Spinal cord (tissue), 10 donors: ENCODE results near the gene HBS1L. TPM values are rescaled to one million over a fixed set of nuclear protein-coding genes. Genes with fewer than 3 reads are reported as not detected.
A peak's percentile ranks its signal among the peaks of the same experiment; 100 is the strongest.
"Not testable (repeated sequence)": the region's sequence is repeated elsewhere in the genome, so short reads cannot be mapped to it uniquely, and the experiment has no call there.

ENCODE experiments used
- DNase-seq, 6 donors: peaks; one replicate each; pipeline versions ENCODE4 v3.0.0 to v3.0.0-alpha.2; 2013 to 2015; ENCODE audit warnings: low spot score in 6 of 6, low read depth in 4 of 6
- H3K27ac ChIP-seq: one replicate; pipeline ENCODE4 v1.5.1; 2013; ENCODE audit warnings: low read depth, low read length, control low read depth
- H3K27me3 ChIP-seq: one replicate; pipeline ENCODE4 v1.6.1; 2013; ENCODE audit warnings: low read length; ENCODE audit not compliant: control insufficient read depth, insufficient read depth
- H3K36me3 ChIP-seq: one replicate; pipeline ENCODE4 v1.6.1; 2013; ENCODE audit warnings: low read length; ENCODE audit not compliant: control insufficient read depth, insufficient read depth
- H3K4me1 ChIP-seq: one replicate; pipeline ENCODE4 v1.6.1; 2013; ENCODE audit warnings: low read length; ENCODE audit not compliant: control insufficient read depth, insufficient read depth
- H3K4me3 ChIP-seq: one replicate; pipeline ENCODE4 v1.5.1; 2013; ENCODE audit warnings: low read depth, low read length, control low read depth
- H3K9me3 ChIP-seq: one replicate; pipeline ENCODE4 v1.6.1; 2013; ENCODE audit warnings: low read length; ENCODE audit not compliant: control insufficient read depth, insufficient read depth
- WGBS: methylation state at CpG from one replicate; pipeline ENCODE4 v1.1.5; 2013; ENCODE audit warnings: missing lambda C conversion rate; ENCODE audit not compliant: insufficient coverage; 5-methylcytosine and 5-hydroxymethylcytosine counted together
- polyA plus RNA-seq, 2 donors: library from polyadenylated mRNA; unstranded; fragments of 120-200 nt; gene quantifications; one replicate each; pipeline ENCODE4 v1.2.1, GENCODE V29; 2013; ENCODE audit not compliant: insufficient read length in 2 of 2
- total RNA-seq, 2 donors: library from RNA; depleted of rRNA in 1 of 2; stranded (reverse); fragments of 120-200 nt in 1 of 2; fragments of >200 nt in 1 of 2; gene quantifications; one replicate each; pipeline versions ENCODE4 v1.2.3 to v1.2.4, GENCODE V29; 2013 to 2014
- donor health status: healthy.

Gene HBS1L
- total and polyA plus RNA-seq, 4 donors = 63.7 to 121 (median 89.1) TPM

DNA sequence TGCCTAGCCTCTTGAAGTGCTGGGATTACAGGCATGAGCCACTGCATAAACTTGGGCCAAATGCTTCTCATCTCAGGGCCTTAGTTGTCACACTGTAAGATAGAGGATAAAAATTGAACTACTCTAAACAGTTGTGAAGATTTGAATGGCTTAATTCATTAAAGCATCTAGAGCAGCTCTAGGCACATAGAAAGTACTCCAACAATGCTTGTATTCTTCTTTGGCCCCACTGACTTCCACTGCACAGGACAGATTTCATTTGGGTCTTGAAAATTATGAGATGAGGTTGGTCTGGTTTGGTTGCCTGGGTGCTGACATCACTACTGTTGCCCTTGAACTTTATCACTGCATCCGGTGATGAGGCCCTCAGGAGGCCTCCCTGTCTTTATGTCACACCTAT is 10.0 kb upstream of the HBS1L start:
- WGBS = 78% methylated on average over 1 of the region's 1 CpG

GRCh38 chr6:135063926-135064325 is 9.3 kb upstream of the HBS1L start:
- Histone ChIP-seq H3K4me1 (no peaks in the 10 kb centered on the region), H3K4me3 (no peak overlapping the region), H3K27ac (no peak overlapping the region), H3K27me3 (no peaks in the 10 kb centered on the region), H3K36me3 (no peaks in the 10 kb centered on the region), H3K9me3 (no peaks in the 10 kb centered on the region)
- no peak for DNase-seq
- no CpG with 5 or more reads among the region's 3 CpGs for WGBS

More for the DNA sequence above, 10.0 kb upstream of the HBS1L start:
- no peak overlapping the region for H3K4me3 ChIP-seq
- no peak overlapping the region for H3K27ac ChIP-seq
- no peaks in the 10 kb centered on the region for H3K4me1 ChIP-seq
- DNase-seq = no peak
- H3K36me3 ChIP-seq = no peaks in the 10 kb centered on the region
- H3K27me3 ChIP-seq = no peaks in the 10 kb centered on the region
- no peaks in the 10 kb centered on the region for H3K9me3 ChIP-seq

DNA sequence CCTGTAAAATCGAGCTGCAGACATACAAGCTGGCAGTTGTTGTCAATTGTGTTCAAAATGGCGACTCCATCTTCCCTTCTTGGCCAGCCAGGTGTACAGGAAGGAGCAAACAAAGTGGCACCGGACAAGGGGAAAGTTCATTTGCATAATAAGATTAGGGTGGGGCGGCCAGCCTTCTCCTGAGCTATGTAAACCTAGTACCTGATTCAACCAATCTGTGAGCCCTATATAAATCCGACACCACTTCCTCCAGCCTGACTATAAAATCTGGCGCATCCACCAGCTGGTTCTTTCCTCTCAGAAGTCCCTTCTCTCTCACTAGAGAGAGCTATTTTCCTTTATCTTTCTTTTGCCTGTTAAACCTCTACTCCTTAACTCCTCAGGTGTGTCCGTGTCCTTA is 8.1 kb upstream of the HBS1L start:
- no peaks in the 10 kb centered on the region for H3K4me1 ChIP-seq
- H3K4me3 ChIP-seq = no peak overlapping the region
- H3K27me3 ChIP-seq = no peaks in the 10 kb centered on the region
- 100% methylated on average over 1 of the region's 7 CpGs for WGBS
- H3K27ac ChIP-seq = no peak overlapping the region
- H3K36me3 ChIP-seq = no peaks in the 10 kb centered on the region
- H3K9me3 ChIP-seq = no peaks in the 10 kb centered on the region
- DNase-seq = no peak

DNA sequence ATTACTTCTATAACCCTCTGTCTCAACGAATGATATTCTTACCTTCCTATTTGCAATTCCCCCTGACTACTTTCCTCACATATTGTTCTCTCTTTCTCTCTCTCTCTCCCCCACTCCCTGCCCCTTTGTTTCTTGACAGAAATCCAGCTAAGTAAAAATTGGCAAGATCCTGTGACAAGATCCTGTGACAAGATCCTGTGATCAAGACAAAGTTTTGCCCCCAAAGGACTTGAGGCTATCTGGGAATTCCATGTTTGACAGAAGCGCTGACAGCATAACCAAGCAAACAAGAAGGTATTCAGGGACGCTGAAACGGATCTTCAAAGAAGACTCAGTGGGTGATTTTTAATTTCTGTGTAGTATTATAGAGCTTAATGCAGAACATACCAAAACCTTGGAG is 5.5 kb upstream of the HBS1L start:
- H3K4me1 ChIP-seq = peaks cover 3% of the 10 kb centered on the region
- H3K4me3 ChIP-seq = no peak overlapping the region
- H3K27me3 ChIP-seq = no peaks in the 10 kb centered on the region
- WGBS = 100% methylated on average over 2 of the region's 4 CpGs
- H3K27ac ChIP-seq = no peak overlapping the region
- no peaks in the 10 kb centered on the region for H3K36me3 ChIP-seq
- no peaks in the 10 kb centered on the region for H3K9me3 ChIP-seq
- DNase-seq = no peak

DNA sequence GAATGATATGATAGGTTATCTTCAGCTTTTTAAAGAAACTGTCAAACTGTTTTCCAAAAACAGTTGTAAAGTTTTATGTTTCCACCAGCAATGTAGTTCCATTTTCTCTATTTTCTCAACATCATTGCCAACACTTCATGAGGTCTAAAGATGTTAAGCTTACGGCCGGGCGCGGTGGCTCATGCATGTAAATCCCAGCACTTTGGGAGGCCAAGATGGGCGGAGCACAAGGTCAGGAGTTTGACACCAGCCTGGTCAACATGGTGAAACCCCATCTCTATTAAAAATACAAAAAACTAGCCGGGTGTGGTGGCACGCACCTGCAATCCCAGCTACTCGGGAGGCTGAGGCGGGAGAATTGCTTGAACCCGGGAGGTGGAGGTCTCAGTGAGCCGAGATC is 3.7 kb upstream of the HBS1L start:
- not testable (repeated sequence) for H3K4me3 ChIP-seq, H3K4me1 ChIP-seq, H3K36me3 ChIP-seq, H3K27ac ChIP-seq, DNase-seq, H3K9me3 ChIP-seq, H3K27me3 ChIP-seq
- 90% methylated on average over 11 of the region's 11 CpGs for WGBS

GRCh38 chr6:135056632-135057031 is 2.0 kb upstream of the HBS1L start:
- no peaks in the 10 kb centered on the region for H3K27me3 ChIP-seq
- WGBS = 100% methylated on average over 3 of the region's 5 CpGs
- H3K27ac ChIP-seq = no peak overlapping the region
- DNase-seq = no peak
- peaks cover 5% of the 10 kb centered on the region for H3K4me1 ChIP-seq
- H3K9me3 ChIP-seq = no peaks in the 10 kb centered on the region
- no peak overlapping the region for H3K4me3 ChIP-seq
- H3K36me3 ChIP-seq = no peaks in the 10 kb centered on the region

GRCh38 chr6:135054226-135054568 is 425 bp downstream of the HBS1L start:
- peak in 1 of 6 donors; percentile 4 for DNase-seq
- Histone ChIP-seq H3K36me3 (no peaks in the 10 kb centered on the region), H3K4me3 (peak overlapping the region; percentile 99), H3K9me3 (no peaks in the 10 kb centered on the region), H3K27me3 (no peaks in the 10 kb centered on the region), H3K27ac (peak overlapping the region; percentile 87), H3K4me1 (peaks cover 5% of the 10 kb centered on the region)
- WGBS = 0% methylated on average over 5 of the region's 9 CpGs

DNA sequence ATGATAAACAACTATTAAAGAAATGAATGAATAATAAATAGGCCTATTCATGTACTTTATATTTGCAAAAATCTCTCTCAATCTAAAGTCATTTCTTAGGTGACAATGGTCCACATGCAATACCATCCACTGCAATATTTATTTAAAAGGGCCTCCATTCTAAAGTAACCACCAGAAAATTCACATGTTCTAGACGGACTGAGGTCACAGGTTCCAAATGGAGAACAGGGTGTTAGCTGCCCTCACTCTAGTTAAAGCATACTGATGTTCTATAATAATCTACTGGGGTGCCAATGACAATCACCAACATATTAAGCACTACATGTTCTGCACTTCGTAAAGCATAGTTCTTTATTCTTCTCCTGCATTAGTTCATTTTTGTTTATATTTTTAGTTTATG is 1.2 kb downstream of the HBS1L start:
- Histone ChIP-seq H3K27ac (no peak overlapping the region), H3K27me3 (no peaks in the 10 kb centered on the region), H3K36me3 (peaks cover 4% of the 10 kb centered on the region), H3K9me3 (no peaks in the 10 kb centered on the region), H3K4me1 (peaks cover 5% of the 10 kb centered on the region), H3K4me3 (peak overlapping the region; percentile 99)
- 71% methylated on average over 1 of the region's 2 CpGs for WGBS
- DNase-seq = no peak

DNA sequence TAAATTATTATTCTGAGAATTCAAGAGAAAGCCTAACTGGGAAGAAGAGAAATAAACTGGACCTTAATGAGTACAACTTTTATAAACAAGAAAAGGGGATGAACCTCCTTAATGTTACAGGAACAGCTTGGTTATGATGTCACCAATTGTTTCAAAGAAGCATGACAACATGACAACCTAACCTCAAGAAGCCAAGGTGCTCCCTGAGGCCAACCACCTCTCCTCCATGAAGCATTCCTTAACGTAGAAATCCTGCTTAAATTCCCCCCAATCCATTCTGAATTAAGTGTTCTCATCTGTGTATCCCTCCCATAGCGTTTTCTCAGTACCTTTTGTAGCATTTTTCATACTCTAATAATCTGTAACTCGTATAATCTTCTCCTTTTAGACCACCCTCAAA is 1.7 kb downstream of the HBS1L start:
- DNase-seq = no peak
- H3K4me3 ChIP-seq = no peak overlapping the region
- WGBS = 60% methylated on average over 1 of the region's 3 CpGs
- peaks cover 4% of the 10 kb centered on the region for H3K36me3 ChIP-seq
- no peaks in the 10 kb centered on the region for H3K9me3 ChIP-seq
- no peak overlapping the region for H3K27ac ChIP-seq
- no peaks in the 10 kb centered on the region for H3K27me3 ChIP-seq
- H3K4me1 ChIP-seq = peaks cover 5% of the 10 kb centered on the region

DNA sequence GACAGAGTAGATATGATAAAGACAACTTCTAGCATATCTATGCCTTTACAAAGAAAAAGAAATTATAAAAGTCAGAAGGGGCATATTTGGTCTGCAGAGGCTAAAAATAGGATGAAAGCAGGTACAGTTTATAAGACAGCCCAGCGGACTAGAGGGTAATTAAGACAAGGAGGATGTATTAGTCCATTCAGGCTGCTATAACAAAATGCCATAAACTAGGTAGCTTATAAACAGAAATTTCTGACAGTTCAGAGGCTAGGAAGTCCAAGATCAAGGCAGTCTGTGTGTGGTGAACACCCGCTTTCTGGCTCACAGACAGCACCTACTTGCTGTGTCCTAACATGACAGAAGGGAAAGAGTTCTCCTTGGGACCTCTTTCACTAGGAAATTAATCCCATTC is 5.7 kb downstream of the HBS1L start:
- Histone ChIP-seq H3K4me1 (no peaks in the 10 kb centered on the region), H3K4me3 (no peak overlapping the region), H3K27ac (no peak overlapping the region), H3K27me3 (no peaks in the 10 kb centered on the region), H3K9me3 (no peaks in the 10 kb centered on the region), H3K36me3 (peaks cover 4% of the 10 kb centered on the region)
- no peak for DNase-seq
- WGBS = 100% methylated on average over 2 of the region's 2 CpGs
